ENCODE data around the gene GPATCH4. TPM values are rescaled to one million over a fixed set of nuclear protein-coding genes. Genes with fewer than 3 reads are reported as not detected.

The GPATCH4 gene
- total RNA-seq, 1 experiment from 2014 or later = 39.4 TPM

- POLR2A ChIA-PET = no interaction called here
Measured at GRCh38 chr1:156547434-156547833, 53.8 kb downstream of the GPATCH4 start.

More at GRCh38 chr1:156547434-156547833, 53.8 kb downstream of the GPATCH4 start:
- RAD21 ChIA-PET (ENCODE audit: low non-redundant PET in 1 of 2, low total read pairs in 2 of 2, uncharacterized antibody in 2 of 2, unreplicated experiment in 2 of 2) = no interaction called here
- H3K79me2 ChIP-seq (ENCODE audit: insufficient read depth, low read length) = no peaks in the 10 kb centered on the region
- H3K4me2 ChIP-seq (ENCODE audit: low read length) = no peak overlapping the region
- H3K4me1 ChIP-seq (ENCODE audit: control insufficient read depth in 1 of 2, insufficient read depth in 2 of 2, low read length in 2 of 2) = peaks cover 0 to 12% of the 10 kb centered on the region in 2 experiments; a peak in 2 of 4 replicates
- H3K9ac ChIP-seq (ENCODE audit: low read length) = no peak overlapping the region
- no TSS peak for BruUV-seq (replicated peaks)
- CTCF ChIA-PET = no interaction called here
- TF ChIP-seq POLR2AphosphoS5 (IDR thresholded peaks at IDR 0.05; ENCODE audit: low read depth, low read length) (no peak), EZH2phosphoT487 (IDR thresholded peaks at IDR 0.05; ENCODE audit: borderline replicate concordance) (no peak), SRF (IDR thresholded peaks at IDR 0.05; ENCODE audit: low read depth) (no peak), TCF7L2 (IDR thresholded peaks at IDR 0.05; ENCODE audit: borderline replicate concordance, extremely low read depth, insufficient read depth, insufficient read length) (no peak), RAD21 (IDR thresholded peaks at IDR 0.05; ENCODE audit: low read depth) (no peak), JUND (IDR thresholded peaks at IDR 0.05) (no peak), EZH2 (IDR thresholded peaks at IDR 0.05) (no peak), ZNF274 (IDR thresholded peaks at IDR 0.05; ENCODE audit: low read depth, low read length) (no peak), CTCF (IDR thresholded peaks at IDR 0.05 in 2 of 3, conservative IDR thresholded peaks at IDR 0.05 in 1 of 3; ENCODE audit: borderline replicate concordance in 1 of 3, insufficient read depth in 1 of 3, low read depth in 2 of 3, low read length in 2 of 3) (no peak), ZFX (IDR thresholded peaks at IDR 0.05) (no peak), SP1 (IDR thresholded peaks at IDR 0.05; ENCODE audit: low read depth) (no peak)
- TF ChIP-seq, protein P1, sequence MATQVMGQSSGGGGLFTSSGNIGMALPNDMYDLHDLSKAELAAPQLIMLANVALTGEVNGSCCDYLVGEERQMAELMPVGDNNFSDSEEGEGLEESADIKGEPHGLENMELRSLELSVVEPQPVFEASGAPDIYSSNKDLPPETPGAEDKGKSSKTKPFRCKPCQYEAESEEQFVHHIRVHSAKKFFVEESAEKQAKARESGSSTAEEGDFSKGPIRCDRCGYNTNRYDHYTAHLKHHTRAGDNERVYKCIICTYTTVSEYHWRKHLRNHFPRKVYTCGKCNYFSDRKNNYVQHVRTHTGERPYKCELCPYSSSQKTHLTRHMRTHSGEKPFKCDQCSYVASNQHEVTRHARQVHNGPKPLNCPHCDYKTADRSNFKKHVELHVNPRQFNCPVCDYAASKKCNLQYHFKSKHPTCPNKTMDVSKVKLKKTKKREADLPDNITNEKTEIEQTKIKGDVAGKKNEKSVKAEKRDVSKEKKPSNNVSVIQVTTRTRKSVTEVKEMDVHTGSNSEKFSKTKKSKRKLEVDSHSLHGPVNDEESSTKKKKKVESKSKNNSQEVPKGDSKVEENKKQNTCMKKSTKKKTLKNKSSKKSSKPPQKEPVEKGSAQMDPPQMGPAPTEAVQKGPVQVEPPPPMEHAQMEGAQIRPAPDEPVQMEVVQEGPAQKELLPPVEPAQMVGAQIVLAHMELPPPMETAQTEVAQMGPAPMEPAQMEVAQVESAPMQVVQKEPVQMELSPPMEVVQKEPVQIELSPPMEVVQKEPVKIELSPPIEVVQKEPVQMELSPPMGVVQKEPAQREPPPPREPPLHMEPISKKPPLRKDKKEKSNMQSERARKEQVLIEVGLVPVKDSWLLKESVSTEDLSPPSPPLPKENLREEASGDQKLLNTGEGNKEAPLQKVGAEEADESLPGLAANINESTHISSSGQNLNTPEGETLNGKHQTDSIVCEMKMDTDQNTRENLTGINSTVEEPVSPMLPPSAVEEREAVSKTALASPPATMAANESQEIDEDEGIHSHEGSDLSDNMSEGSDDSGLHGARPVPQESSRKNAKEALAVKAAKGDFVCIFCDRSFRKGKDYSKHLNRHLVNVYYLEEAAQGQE (IDR thresholded peaks at IDR 0.05; ENCODE audit: low read depth) = no peak
- TF ChIP-seq, protein P2, sequence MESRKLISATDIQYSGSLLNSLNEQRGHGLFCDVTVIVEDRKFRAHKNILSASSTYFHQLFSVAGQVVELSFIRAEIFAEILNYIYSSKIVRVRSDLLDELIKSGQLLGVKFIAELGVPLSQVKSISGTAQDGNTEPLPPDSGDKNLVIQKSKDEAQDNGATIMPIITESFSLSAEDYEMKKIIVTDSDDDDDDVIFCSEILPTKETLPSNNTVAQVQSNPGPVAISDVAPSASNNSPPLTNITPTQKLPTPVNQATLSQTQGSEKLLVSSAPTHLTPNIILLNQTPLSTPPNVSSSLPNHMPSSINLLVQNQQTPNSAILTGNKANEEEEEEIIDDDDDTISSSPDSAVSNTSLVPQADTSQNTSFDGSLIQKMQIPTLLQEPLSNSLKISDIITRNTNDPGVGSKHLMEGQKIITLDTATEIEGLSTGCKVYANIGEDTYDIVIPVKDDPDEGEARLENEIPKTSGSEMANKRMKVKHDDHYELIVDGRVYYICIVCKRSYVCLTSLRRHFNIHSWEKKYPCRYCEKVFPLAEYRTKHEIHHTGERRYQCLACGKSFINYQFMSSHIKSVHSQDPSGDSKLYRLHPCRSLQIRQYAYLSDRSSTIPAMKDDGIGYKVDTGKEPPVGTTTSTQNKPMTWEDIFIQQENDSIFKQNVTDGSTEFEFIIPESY (IDR thresholded peaks at IDR 0.05; ENCODE audit: extremely low read depth, insufficient replicate concordance, low read length) = no peak
- no peak overlapping the region for H3K27ac ChIP-seq (ENCODE audit: low read depth, low read length)
- H3K36me3 ChIP-seq (ENCODE audit: control insufficient read depth in 1 of 2, insufficient read depth in 2 of 2, low read length in 2 of 2) = peaks cover 7 to 10% of the 10 kb centered on the region in 2 experiments; a peak in 3 of 4 replicates
- H3K9me3 ChIP-seq (ENCODE audit: control insufficient read depth in 1 of 2, insufficient read depth in 1 of 2, low read depth in 1 of 2, low read length in 2 of 2) = no peaks in the 10 kb centered on the region
- no peaks in the 10 kb centered on the region for H3K27me3 ChIP-seq (ENCODE audit: insufficient read depth, low read length)
- ATAC-seq (no peak), DNase-seq (ENCODE audit: low read depth, low spot score) (no peak)
- H4K20me1 ChIP-seq (ENCODE audit: insufficient read depth) = no peaks in the 10 kb centered on the region
- no peak overlapping the region for H2AFZ ChIP-seq (ENCODE audit: low read depth, low read length, poor library complexity, severe bottlenecking)
- no peak overlapping the region for H3K4me3 ChIP-seq (replicated peaks in 1 of 2; ENCODE audit: low read depth in 1 of 2, low read length in 2 of 2)
- intact Hi-C loops (cut with micrococcal nuclease) = no loop called here
- no peaks in the 10 kb centered on the region for H3K9me2 ChIP-seq (ENCODE audit: insufficient read depth)

All from HCT116 (cell line).